AG04449 (cell line): ENCODE results near the gene EMC10.
"Not testable (repeated sequence)": the region's sequence is repeated elsewhere in the genome, so short reads cannot be mapped to it uniquely, and the experiment has no call there.

Experiments used
- CTCF ChIA-PET: fragments of 350-600 bp; formaldehyde crosslinking; extraction: SDS; loops from one replicate; lab custom pipeline; 2021; ENCODE audit warnings: antibody characterized with exemption; lab: Yijun Ruan, JAX
- POLR2A ChIA-PET: fragments of 400-600, 350-600 bp; formaldehyde crosslinking; extraction: SDS; loops from one replicate; lab custom pipeline; 2020; ENCODE audit warnings: antibody characterized with exemption, inconsistent platforms; lab: Yijun Ruan, JAX
- DNase-seq: peaks from one replicate; pipeline ENCODE4 v3.0.0-alpha.2; 2010; ENCODE audit warnings: low read depth, low spot score
- H3K4me3 ChIP-seq: 2 replicates; pipeline ENCODE4 v1.5.1; 2011; ENCODE audit warnings: low read depth, mild to moderate bottlenecking, control low read depth, low read length
- CTCF ChIP-seq: IDR thresholded peaks from one replicate; pipeline ENCODE4 v1.5.1; 2011; ENCODE audit warnings: mild to moderate bottlenecking, moderate library complexity, low read length, control low read depth, inconsistent platforms; ENCODE audit not compliant: insufficient read depth; ENCODE audit errors: missing control alignments

Gene EMC10

GRCh38 chr19:50468818-50469217, 7.5 kb upstream of the EMC10 start:
- DNase-seq = no peak
- TF ChIP-seq CTCF = no peak
- ChIA-PET POLR2A (no interaction called here), CTCF (interaction anchor here (1.3 kb wide), 1 partner anchor 101 kb away, joined by 5 read pairs; no protein-coding TSS in a partner anchor)
- no peak overlapping the region for H3K4me3 ChIP-seq

GRCh38 chr19:50473336-50473735, 3.0 kb upstream of the EMC10 start:
- CTCF ChIA-PET = interaction anchor here (3.9 kb wide), 1 partner anchor 11 kb away, joined by 35 read pairs; no protein-coding TSS in a partner anchor
- POLR2A ChIA-PET, H3K4me3 ChIP-seq, DNase-seq: not testable (repeated sequence)

- no peak for TF ChIP-seq CTCF
- DNase-seq = no peak
- ChIA-PET CTCF (interaction anchor here (1.0 to 3.9 kb wide), 3 partner anchors 9 to 106 kb away, joined by 5 to 35 read pairs (median 6); no protein-coding TSS in a partner anchor), POLR2A (no interaction called here)
- no peak overlapping the region for H3K4me3 ChIP-seq
Measured at GRCh38 chr19:50475101-50475568, 1.2 kb upstream of the EMC10 start.

- peak overlapping the region; percentile 91; the same call in 1 of the 2 replicates for H3K4me3 ChIP-seq
- CTCF ChIA-PET = interaction anchor here (1.1 to 3.9 kb wide), 3 partner anchors 10 to 15 kb away, joined by 5 to 35 read pairs (median 5); no protein-coding TSS in a partner anchor
- POLR2A ChIA-PET = no interaction called here
- TF ChIP-seq CTCF = no peak
- DNase-seq = no peak
Measured at GRCh38 chr19:50475736-50476223, 527 bp upstream of the EMC10 start.

GRCh38 chr19:50476907-50477238, 566 bp downstream of the EMC10 start:
- DNase-seq = no peak
- CTCF ChIA-PET = interaction anchor here (1.1 kb wide), 1 partner anchor 16 kb away, joined by 5 read pairs; no protein-coding TSS in a partner anchor
- TF ChIP-seq CTCF = no peak
- POLR2A ChIA-PET = no interaction called here
- H3K4me3 ChIP-seq = peak overlapping the region; percentile 91

- ChIA-PET CTCF (interaction anchor here (0.9 to 2.6 kb wide), 8 partner anchors 15 to 120 kb away, joined by 3 to 25 read pairs (median 4); partner anchors contain the start of gene JOSD2), POLR2A (no interaction called here)
- TF ChIP-seq CTCF = no peak
- peak overlapping the region; percentile 91 for H3K4me3 ChIP-seq
- no peak for DNase-seq
Measured at GRCh38 chr19:50477751-50478515, 1.6 kb downstream of the EMC10 start.
